NCI-H1417 (cell line): ENCODE measurements around the gene EVA1B.
A peak's percentile ranks its signal among the peaks of the same experiment; 100 is the strongest.

Experiments
- DNase-seq, 3 experiments: peaks; one replicate each; lab custom pipeline; 2025; lab: John Stamatoyannopoulos, UW

EVA1B gene

DNA sequence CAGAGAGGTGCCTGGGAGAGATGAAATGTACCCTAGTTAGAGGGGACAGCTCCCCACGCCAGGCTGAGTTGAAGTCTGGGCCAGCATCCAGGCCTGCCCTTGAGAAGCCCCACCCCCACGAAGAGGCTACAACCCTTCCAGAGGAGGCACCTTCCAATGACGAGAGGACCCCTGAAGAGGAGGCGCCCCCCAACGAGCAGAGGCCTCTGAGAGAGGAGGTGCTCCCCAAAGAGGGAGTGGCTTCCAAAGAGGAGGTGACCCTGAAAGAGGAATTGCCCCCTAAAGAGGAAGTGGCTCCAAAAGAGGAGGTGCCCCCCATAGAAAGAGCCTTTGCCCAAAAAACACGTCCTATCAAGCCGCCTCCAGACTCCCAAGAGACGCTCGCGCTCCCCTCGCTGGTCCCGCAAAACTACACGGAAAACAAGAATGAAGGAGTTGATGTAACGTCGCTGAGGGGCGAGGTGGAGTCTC lies 3.1 kb downstream of the EVA1B start:
- DNase-seq = no peak

DNA sequence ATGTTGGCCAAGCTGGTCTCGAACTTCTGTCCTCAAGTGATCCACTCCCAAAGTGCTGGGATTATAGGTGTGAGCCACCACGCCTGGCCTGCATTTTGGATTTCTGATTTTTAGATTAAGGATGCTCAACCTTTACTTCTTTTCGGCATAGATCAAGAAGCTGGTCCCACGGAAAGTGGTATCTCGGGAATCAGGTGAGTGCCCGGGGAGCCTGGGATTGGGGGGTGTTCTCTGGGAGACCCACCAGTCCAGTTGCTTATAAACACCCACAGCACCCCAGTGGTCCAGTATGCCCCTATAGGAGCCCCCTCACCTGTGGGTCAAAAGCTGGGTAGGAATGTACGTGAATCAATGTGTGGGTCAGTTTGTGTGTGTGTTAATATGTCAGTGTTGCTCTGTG lies 14.0 kb downstream of the EVA1B start:
- no peak for DNase-seq

DNA sequence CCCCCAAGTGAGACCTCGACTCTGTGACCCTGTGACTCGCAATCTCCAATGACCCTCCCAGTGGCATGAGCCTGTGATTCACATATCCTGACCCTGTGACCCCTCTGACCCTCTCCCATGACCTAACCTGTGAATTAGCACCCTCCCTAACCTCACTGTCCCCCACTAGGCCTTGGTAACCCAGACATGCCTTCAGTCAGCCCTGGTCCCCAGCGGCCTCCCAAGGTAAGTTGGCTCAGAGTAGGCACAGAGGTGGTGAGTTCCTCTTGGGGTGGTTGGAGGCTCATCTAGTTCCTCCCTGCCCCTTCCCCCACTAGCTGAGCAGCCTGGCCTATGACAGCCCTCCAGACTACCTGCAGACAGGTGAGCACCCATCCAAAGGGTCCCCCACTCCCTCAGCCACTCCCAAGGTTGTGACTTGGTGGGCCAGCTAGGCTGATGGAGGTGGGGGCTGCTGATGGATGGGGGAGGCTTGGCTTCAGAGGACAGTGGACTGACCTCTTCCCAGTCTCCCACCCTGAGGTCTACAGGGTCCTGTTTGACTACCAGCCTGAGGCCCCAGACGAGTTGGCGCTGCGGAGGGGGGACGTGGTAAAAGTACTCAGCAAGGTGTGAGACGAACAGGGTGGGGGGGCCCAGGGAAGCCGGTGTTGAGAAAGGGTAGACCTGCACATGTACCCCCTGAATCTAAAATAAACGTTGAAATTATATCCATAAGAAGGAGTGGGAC lies 15.7 kb downstream of the EVA1B start:
- DNase-seq = no peak

DNA sequence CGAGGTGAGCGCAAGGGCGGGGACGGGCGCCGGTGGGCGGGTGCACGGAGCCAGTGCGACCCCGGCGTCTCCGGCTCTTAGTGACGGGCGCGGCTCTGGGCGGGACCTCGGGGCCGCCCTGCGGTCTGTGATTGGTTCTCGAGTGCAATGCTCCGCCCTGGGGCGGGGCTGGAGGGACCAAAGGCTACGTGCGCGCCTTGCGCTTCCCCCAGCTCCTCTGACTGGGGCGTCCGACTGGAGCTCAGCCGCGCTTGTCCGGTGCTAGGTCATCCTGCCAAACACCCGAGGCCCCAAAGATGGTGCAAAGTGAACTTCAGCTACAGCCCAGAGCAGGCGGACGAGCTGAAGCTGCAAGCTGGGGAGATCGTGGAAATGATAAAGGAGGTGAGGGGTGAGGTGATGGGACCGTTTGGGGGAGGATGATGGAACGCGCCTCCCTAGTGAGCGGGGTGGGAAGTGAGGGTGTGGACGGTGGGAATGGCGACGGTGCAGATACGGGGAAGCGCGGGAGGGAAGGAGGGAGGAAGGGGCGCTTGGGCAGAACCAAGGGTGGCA lies 16.5 kb downstream of the EVA1B start:
- DNase-seq = peak; percentile 94 to 95 (median 94)

DNA sequence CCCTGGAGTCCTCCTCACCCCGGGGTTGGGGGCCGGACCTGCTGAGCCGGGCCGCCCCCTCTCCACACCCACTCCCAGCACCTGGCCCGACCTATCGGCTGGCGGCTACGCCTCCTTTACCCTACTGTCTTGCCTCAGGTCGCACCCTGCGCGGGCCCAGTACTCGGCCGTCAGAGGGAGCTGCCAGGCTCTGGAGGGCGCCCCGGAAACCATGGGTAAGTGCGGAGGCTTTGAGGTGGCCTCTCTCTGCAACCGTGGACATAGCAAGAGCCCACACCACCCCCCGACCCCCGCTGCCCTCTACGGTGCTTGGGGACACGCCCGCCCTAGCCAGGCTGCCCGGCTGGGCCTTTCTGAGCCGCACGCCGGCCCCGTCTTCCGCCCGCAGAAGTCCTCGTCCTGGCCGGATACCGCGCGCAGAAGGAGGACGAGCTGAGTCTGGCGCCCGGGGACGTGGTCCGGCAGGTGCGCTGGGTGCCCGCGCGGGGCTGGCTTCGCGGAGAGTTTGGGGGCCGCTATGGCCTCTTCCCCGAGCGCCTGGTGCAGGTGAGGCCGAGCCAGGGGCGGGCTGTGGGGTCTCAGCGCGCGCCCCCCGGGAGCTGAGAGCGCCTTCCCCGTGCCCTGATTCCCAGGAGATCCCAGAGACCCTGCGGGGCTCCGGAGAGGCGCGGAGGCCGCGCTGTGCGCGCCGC lies 17.1 kb downstream of the EVA1B start, which contains the start of gene SH3D21:
TSS of gene SH3D21 (plus strand) at position 159 of the 692 bp plus-strand sequence. CDS start at position 212, 53 bp downstream.
- DNase-seq = peak; percentile 41 to 85 (median 73)

DNA sequence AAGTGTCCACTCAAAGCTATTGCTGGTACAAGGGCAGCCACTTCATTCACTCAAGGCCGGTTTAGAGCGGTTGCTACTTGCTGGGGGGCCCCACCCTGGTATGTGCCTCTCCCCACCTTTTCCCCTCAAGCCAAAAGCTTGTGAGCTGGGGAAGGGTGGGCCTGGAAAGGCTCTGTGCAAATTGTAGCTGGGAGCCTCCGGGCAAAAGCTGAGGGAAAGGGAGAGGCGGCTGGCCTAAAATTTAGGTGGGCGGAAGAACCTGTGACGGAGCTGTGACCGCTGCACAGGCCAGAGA lies 17.6 kb downstream of the EVA1B start:
- peak in 1 of 3 experiments; percentile 30 for DNase-seq

DNA sequence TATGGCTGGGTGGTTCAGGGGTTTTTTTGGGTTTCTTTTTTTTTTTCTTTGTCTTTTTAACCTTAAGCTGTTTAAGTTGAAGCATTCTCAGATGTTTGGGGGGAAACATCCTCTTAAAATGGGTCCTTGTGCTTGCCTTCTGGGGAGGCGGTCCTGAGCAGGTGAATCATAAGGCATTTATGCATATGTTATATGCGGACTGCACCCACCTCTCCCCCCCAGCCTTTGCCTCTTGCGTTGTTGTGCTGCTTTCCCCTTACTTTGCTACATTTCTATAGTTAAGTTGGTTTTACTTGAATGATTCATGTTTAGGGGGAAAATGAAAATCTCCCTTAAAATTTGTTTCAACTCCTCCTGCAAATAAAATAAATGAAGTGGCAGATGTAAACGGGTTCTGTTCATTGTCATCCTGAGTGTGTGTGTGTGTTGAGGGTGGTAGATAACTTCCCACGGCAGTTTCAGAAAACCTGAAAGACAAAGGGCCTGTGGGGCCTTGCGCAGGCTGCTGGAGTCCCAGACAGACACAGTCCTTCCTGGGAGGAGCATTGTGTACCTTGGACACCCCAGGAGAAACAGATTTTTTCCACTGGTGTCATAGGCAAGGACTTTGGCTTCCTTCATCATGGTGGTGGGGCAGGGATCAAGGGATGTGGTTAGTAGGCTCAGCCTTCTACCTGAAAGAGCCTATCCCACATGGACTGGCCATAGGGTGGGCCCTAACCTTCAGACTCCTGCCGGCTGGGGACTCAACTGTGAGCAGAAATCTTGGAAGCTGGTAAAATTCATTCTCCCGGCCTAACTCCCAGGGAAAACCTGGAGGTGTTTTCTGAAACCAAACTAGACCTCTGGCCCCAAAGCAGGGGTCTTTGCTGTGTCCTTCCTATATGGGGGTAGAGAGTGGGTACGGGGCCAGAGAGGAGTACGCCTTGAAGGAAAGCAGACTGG lies 18.2 kb downstream of the EVA1B start:
- no peak for DNase-seq

DNA sequence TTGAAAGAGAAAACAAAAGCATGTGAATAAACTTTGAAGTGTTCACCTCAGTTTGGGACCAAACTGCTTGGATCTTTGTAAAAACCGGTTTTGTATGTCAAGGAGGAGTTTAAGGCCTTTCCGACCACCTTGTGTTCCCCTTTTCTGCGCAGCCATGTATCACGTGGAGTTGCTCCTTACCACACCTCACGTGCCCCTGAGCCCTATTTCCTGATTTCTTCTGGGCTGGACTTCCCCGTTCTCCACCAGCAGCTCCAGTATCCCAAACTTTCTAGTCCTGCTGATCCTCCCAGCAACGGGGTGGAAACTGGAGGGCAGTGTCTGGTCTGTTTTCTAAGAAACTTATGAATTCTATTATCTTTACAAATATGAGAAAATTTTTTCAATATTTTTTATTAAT lies 18.9 kb downstream of the EVA1B start:
- DNase-seq = no peak

DNA sequence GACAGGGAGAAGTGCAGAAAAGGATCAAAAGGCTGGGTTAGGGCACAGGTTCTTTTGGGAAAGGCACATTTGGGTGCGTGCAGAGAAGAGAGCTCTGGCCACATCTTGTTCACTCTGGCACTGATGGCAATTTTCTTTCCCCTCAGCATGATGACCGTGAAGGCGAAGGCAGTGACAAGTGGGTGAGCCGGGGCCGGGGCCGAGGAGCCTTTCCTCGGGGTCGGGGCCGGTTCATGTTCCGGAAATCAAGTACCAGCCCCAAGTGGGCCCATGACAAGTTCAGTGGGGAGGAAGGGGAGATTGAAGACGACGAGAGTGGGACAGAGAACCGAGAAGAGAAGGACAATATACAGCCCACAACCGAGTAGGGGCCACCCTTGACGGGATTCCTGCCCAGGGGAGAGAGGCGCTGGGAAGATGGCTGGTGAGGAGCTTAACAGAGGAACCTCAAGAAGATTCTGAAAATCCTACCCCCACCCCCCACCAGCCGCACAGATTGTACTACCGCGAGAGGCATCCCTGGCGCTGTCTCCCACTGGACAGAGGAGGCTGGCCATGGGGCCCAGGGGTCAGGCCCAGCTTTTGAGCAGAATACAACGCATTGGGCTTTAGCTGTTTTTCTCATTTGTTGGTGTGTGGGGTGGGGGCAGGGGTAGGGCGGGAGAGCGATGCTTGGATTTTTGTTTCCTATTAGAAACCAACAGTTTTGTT lies 19.6 kb downstream of the EVA1B start:
- no peak for DNase-seq

DNA sequence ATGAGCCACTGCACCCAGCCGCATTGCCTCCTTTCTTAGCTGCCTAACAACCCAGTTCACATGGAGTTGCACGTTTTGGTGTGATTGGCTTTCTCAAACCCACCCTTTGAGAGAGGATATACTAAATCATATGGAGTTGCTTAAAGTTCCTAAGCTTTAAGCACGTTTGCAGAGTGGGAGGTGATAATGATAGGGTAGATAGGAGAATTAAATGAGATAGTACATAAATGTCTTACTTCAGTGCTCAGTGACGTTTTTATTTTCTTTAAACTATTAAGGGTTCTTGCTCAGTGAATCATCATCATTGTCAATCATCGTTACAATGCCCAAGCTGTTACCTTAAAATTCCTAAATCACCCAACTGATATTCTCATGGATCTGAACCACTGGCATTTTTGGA lies 20.2 kb downstream of the EVA1B start:
- DNase-seq = no peak

DNA sequence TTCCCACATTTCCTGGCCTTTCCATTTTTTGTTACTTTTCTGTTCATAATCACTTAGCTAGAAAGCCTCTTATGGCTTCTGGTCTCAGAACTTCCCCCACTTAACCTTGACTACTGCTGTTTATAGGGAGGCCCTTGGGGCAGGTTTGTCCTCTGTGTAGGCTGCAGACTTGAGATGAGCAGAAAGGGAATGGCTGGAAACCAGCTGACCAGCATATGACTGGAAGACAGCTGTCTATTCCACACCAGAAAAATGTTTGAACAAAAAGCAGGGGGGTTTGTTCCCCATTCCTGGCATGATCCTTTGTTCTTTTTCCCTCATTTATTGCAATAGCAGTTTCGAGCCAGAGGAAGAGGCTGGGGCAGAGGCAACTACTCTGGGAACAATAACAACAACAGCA lies 22.2 kb downstream of the EVA1B start:
- no peak for DNase-seq

DNA sequence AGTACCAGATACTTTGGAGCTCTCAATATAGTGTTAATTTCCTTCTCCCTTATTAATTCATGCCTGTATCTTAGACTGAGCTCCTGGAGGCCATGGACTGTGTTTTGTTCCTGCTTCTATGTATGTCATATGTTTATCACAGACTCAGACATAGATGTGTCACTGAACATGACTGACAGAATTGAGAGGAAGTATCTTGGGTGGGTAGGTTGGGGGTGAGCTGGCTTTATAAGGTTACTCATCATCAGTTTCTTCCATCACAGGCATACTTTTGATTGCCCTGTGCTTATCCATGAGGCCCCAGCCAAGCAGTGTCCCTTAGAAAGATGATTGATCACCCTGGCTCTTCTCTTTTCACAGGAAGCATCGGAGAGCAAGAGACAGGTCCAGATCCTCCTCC lies 22.9 kb downstream of the EVA1B start:
- no peak for DNase-seq

DNA sequence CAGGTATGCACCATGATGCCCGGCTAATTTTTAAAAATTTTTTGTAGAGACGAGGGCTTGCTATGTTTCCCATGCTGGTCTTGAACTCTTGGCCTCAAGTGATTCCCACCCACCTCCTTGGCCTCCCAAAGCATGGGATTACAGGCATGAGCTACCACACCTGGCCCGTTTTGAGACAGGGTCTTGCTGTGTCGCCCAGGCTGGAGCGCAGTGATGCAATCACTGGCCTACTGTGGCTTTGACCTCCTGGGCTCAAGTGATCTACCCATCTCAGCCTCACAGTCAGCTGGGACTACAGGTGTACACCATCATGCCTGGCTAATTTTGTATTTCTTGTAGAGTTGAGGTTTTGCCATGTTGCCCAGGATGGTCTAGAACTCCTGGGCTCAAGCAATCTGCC lies 24.8 kb downstream of the EVA1B start:
- no peak for DNase-seq

DNA sequence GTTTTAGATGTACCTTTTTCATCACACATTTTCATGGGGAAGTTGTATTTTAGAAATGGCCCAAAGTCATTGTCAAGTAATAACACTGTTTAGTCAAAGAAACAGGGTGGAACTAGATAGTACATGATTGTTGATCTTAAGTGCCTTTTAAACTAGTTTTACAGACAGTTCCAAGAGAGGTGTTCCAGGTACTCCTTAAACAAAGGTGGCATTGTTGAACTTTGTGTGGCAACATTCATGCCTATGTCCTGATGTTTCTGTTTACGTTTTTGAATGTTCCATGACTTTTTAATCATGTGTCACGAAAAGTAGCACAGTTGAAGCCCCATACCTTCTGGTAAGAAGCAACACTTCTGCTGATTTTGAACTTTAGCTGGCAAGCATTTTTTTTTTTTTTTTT lies 26.4 kb downstream of the EVA1B start:
- no peak for DNase-seq

DNA sequence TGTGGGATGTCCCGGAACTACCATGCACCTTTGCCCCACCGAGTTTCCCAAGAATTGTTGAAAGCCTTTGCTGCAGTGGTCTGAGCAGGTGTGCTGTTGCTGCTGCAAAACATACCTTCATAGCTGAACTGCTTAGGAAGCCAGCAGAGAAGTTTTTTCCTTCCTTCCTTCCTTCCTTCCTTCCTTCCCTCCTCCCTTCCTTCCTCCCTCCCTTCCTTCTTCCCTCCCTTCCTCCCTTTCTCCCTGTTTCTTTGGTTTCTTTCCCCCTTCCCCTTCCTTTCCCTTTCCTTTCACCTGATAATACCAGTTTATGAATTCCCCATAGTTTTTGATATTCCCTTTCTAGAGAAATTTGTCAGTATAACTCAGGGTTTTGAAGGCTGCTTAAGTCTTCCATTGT lies 28.1 kb downstream of the EVA1B start:
- no peak for DNase-seq

DNA sequence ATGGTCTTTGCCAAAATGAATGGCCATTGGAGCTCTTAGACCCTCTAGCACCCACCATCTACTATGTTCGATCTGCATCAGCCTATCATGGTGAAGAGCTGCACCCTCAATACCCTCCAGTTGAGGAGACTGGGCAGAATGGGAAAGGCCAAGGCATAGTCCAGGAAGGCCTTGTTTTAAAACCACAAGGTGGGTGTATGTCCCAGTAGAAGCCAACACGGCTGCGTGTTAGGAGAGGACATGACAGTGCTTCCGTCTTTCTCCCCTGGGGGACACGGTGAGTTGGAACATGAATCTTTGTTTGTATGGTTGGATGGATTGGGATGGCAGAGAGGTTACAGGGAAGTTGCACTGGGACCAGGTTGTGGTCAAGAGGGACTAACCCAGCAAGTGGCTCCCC lies 35.9 kb downstream of the EVA1B start:
- DNase-seq = no peak

DNA sequence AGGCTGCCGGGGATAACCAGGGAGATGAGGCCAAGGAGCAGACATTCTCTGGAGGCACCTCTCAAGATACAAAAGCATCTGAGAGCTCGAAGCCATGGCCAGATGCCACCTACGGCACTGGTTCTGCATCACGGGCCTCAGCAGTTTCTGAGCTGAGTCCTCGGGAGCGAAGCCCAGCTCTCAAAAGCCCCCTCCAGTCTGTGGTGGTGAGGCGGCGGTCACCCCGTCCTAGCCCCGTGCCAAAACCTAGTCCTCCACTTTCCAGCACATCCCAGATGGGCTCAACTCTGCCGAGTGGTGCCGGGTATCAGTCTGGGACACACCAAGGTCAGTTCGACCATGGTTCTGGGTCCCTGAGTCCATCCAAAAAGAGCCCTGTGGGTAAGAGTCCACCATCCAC lies 36.6 kb downstream of the EVA1B start:
- DNase-seq = no peak

DNA sequence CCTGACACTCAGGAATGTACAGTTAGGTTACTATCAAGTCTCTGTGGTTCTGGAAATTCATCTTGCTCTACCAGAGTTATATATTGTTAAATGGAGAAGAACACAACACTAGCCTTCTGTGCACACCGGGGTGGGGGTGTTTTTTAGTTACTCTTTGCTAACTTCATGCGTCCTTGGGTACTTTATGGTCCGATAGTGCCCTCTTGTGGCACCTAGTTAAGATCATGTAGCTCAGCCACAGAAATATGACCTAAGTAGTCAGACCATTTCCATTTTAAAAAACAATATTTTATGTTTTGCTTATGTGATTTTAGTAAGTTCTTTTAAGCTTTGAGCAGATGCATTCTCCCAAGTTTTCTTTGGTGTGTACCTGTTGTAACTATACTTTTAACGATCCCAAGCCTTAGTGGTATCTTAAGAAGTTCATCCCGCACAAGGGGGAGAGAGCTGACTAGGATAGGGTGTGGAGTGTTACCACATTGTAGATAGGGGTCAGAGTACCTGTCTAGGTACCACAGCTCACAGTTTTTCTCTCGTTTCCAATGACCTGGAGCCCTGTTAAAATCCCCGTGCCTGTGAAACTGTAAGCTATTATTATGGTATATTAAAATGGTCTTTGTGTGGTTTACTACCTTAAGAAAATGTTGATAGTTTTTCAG lies 37.9 kb downstream of the EVA1B start:
- DNase-seq = peak; percentile 42 to 85 (median 74)

DNA sequence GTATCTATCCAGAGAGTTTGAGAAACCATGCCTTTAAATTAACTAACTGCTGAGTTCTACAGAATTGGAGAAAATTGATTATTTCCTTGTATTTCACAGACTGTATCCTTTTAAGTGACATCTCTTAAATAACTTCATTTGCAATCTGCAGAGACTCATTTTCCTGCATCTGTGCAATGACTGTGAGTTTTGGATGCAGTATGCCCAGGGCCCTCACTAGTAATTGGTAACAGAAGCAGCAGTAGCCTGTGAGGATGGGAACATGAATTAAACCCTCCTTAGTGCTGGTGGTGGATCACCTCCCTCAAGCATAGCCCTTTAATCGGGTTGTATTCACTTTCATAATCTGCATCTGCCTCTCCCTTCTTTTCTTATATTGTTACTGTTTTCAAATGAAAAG lies 38.9 kb downstream of the EVA1B start:
- DNase-seq = no peak

DNA sequence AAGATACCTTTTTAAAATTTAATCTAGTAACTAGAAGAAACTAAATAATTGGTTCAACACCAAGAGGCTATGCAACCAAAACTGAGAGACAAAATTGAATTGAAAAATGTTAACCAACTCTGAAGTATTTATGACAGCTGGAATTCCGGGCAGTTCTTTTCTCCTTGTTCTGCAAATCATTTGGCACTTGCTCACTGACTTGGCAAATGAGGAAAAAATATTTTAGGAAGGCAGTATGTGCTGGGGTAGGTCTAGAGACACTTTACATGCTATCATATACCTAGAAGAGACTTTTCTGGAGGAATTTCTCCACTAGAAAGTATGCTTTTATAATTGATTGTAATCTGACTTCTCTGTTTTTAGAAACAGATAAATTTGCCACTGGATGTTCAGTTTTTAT lies 39.4 kb downstream of the EVA1B start:
- DNase-seq = no peak

DNA sequence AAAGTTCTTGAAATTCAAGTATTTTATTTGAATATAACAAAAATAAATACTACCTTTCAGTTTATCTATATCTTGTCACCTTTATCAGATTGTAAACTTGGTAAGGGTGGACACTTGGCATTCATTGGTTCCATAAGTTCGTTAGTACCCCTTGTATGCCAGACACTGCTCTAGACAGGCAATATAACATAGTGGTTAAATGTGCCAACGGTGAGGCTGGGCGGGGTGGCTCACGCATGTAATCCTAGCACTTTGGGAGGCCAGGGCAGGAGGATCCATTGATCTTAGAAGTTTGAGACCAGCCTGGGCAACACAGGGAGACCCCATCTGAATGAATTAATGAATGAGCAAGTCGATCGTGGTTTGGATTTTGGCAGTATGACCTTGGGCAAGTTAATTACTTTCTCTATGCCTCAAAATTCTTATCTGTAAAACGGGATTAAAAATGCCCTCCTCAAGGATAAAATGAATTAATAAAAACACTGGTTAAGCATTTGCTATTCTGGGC lies 43.6 kb downstream of the EVA1B start:
- DNase-seq = no peak
